HG03521 (cell line): ENCODE measurements around the gene NENF.
A peak's percentile ranks its signal among the peaks of the same experiment; 100 is the strongest.
"Not testable (repeated sequence)": the region's sequence is repeated elsewhere in the genome, so short reads cannot be mapped to it uniquely, and the experiment has no call there.

Experiments
- ATAC-seq: cut with Tn5 transposase; IDR thresholded peaks from one replicate; pipeline ENCODE4 v1.9.1; 2021; ENCODE audit warnings: mild to moderate bottlenecking, moderate library complexity; ENCODE audit not compliant: unreplicated experiment

The NENF gene

GRCh38 chr1:212457740-212458338 lies 25.1 kb downstream of the NENF start:
- no peak for ATAC-seq

GRCh38 chr1:212458817-212459216 lies 26.1 kb downstream of the NENF start:
- no peak for ATAC-seq

- ATAC-seq, result no peak
Observed at GRCh38 chr1:212459656-212460055, 26.9 kb downstream of the NENF start.

GRCh38 chr1:212460376-212460775 lies 27.7 kb downstream of the NENF start:
- ATAC-seq, result no peak

GRCh38 chr1:212461916-212462660 lies 29.4 kb downstream of the NENF start:
- no peak for ATAC-seq

GRCh38 chr1:212463565-212464285 lies 31.0 kb downstream of the NENF start:
- no peak for ATAC-seq

GRCh38 chr1:212465311-212465710 lies 32.6 kb downstream of the NENF start:
- no peak for ATAC-seq

- no peak for ATAC-seq
Observed at GRCh38 chr1:212466437-212466836, 33.7 kb downstream of the NENF start.

- ATAC-seq, result no peak
Observed at GRCh38 chr1:212466898-212467650, 34.4 kb downstream of the NENF start.

- ATAC-seq, result no peak
Observed at GRCh38 chr1:212467843-212468482, 35.2 kb downstream of the NENF start.

GRCh38 chr1:212470059-212470458 lies 37.3 kb downstream of the NENF start:
- ATAC-seq, result no peak

GRCh38 chr1:212471286-212471685 lies 38.6 kb downstream of the NENF start:
- ATAC-seq, result no peak

GRCh38 chr1:212471891-212472675 lies 39.4 kb downstream of the NENF start:
- no peak for ATAC-seq

- no peak for ATAC-seq
Observed at GRCh38 chr1:212473729-212474128, 41.0 kb downstream of the NENF start.

- no peak for ATAC-seq
Observed at GRCh38 chr1:212475151-212475550, 42.4 kb downstream of the NENF start.

GRCh38 chr1:212475831-212476230 lies 43.1 kb downstream of the NENF start:
- not testable (repeated sequence) for ATAC-seq

- peak; percentile 87 for ATAC-seq
Observed at GRCh38 chr1:212477014-212477679, 44.4 kb downstream of the NENF start.

GRCh38 chr1:212477680-212478466 lies 45.2 kb downstream of the NENF start:
- ATAC-seq, result no peak
